ENCODE data around the gene TUBB6. TPM values are rescaled to one million over a fixed set of nuclear protein-coding genes. Genes with fewer than 3 reads are reported as not detected.

The TUBB6 gene
- polyA plus RNA-seq, 1 donor from 2014 or later, result 3.8 TPM

DNA sequence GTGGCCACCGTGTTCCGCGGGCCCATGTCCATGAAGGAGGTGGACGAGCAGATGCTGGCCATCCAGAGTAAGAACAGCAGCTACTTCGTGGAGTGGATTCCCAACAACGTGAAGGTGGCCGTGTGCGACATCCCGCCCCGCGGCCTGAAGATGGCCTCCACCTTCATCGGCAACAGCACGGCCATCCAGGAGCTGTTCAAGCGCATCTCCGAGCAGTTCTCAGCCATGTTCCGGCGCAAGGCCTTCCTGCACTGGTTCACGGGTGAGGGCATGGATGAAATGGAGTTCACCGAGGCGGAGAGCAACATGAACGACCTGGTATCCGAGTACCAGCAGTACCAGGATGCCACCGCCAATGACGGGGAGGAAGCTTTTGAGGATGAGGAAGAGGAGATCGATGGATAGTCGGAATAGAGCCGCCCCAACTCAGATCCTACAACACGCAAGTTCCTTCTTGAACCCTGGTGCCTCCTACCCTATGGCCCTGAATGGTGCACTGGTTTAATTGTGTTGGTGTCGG lies 17.7 kb downstream of the TUBB6 start:
- no peaks in the 10 kb centered on the region for H4K20me1 ChIP-seq (ENCODE audit: insufficient read depth)
- no peaks in the 10 kb centered on the region for H3K79me2 ChIP-seq (replicated peaks; ENCODE audit: insufficient read depth, low read length)

DNA sequence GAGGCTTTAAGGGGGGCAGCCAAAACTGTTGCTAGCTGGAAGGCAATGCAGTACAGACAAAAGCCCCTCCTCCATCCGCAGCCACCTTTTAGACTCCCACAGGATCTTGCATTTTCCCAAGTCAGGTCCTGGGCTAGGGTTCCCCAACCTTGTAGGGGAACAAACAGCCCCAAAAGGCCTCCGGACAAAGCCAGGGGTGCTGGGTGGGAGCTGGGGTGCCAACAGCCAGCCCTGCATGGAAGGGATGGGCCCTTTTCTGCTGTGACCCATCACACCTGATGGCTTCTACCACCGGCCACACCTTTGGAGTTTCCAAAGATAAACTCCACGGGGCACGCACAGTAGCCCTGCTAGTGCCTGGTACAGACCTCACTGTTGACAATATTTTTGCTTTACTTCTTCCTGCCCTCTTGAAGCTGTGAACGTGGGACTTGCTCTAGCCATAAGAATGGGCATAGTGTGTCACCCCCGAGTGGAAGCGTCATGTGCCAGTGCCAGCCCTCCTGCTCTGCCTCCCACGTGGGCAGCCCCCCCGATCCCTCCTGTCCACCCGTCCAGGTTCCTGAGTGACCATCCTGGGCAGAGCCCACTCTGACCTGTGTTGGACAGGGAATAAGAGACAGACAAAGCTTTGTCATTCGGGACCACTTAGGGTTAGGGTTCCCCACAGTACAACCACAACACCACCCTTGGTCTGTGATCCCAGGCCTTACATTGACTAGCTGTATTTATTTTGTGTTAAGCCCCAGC lies 18.8 kb downstream of the TUBB6 start:
- H3K9me3 ChIP-seq (ENCODE audit: low read length), result no peaks in the 10 kb centered on the region
- H3K4me3 ChIP-seq (ENCODE audit: low read length), result no peak overlapping the region
- H3K9me2 ChIP-seq (ENCODE audit: insufficient read depth, low read length), result no peaks in the 10 kb centered on the region
- H3K9ac ChIP-seq (ENCODE audit: low read length), result no peak overlapping the region
- H3F3A ChIP-seq (ENCODE audit: insufficient read depth, low read length, poor library complexity, severe bottlenecking), result no peaks in the 10 kb centered on the region
- no peak overlapping the region for H2AFZ ChIP-seq (ENCODE audit: low read depth, low read length)
- H3K27me3 ChIP-seq (ENCODE audit: insufficient read depth, low read depth, low read length), result no peaks in the 10 kb centered on the region
- no peaks in the 10 kb centered on the region for H3K36me3 ChIP-seq (ENCODE audit: insufficient read depth, low read length)
- no peak overlapping the region for H3K4me2 ChIP-seq (ENCODE audit: low read length)
- no peak overlapping the region for H3K27ac ChIP-seq (ENCODE audit: low read length)
- no peaks in the 10 kb centered on the region for H4K20me1 ChIP-seq (ENCODE audit: insufficient read depth)
- TF ChIP-seq POLR2AphosphoS5 (IDR thresholded peaks at IDR 0.05) (no peak), EZH2 (IDR thresholded peaks at IDR 0.05; ENCODE audit: borderline replicate concordance, insufficient read depth, low read length, poor library complexity, severe bottlenecking) (no peak), MXI1 (conservative IDR thresholded peaks at IDR 0.05; ENCODE audit: poor library complexity, severe bottlenecking) (no peak)
- H3K79me2 ChIP-seq (replicated peaks; ENCODE audit: insufficient read depth, low read length), result no peaks in the 10 kb centered on the region

More for the DNA sequence above, 17.7 kb downstream of the TUBB6 start:
- Histone ChIP-seq H3K9me2 (ENCODE audit: insufficient read depth, low read length) (no peaks in the 10 kb centered on the region), H3K9me3 (ENCODE audit: low read length) (no peaks in the 10 kb centered on the region), H3K4me2 (ENCODE audit: low read length) (no peak overlapping the region), H3K27me3 (ENCODE audit: insufficient read depth, low read depth, low read length) (no peaks in the 10 kb centered on the region), H3K27ac (ENCODE audit: low read length) (no peak overlapping the region), H2AFZ (ENCODE audit: low read depth, low read length) (no peak overlapping the region), H3K4me3 (ENCODE audit: low read length) (no peak overlapping the region), H3F3A (ENCODE audit: insufficient read depth, low read length, poor library complexity, severe bottlenecking) (no peaks in the 10 kb centered on the region), H3K9ac (ENCODE audit: low read length) (no peak overlapping the region), H3K36me3 (ENCODE audit: insufficient read depth, low read length) (no peaks in the 10 kb centered on the region)
- no peak for TF ChIP-seq EP300 (conservative IDR thresholded peaks at IDR 0.05; ENCODE audit: poor library complexity, severe bottlenecking)
- no peak for TF ChIP-seq MXI1 (conservative IDR thresholded peaks at IDR 0.05; ENCODE audit: poor library complexity, severe bottlenecking)
- no peak for TF ChIP-seq EZH2 (IDR thresholded peaks at IDR 0.05; ENCODE audit: borderline replicate concordance, insufficient read depth, low read length, poor library complexity, severe bottlenecking)
- no peak for TF ChIP-seq TAF1 (IDR thresholded peaks at IDR 0.05; ENCODE audit: low read depth)
- no peak for TF ChIP-seq SMC3 (conservative IDR thresholded peaks at IDR 0.05; ENCODE audit: poor library complexity)
- no peak for TF ChIP-seq RAD21 (conservative IDR thresholded peaks at IDR 0.05)

DNA sequence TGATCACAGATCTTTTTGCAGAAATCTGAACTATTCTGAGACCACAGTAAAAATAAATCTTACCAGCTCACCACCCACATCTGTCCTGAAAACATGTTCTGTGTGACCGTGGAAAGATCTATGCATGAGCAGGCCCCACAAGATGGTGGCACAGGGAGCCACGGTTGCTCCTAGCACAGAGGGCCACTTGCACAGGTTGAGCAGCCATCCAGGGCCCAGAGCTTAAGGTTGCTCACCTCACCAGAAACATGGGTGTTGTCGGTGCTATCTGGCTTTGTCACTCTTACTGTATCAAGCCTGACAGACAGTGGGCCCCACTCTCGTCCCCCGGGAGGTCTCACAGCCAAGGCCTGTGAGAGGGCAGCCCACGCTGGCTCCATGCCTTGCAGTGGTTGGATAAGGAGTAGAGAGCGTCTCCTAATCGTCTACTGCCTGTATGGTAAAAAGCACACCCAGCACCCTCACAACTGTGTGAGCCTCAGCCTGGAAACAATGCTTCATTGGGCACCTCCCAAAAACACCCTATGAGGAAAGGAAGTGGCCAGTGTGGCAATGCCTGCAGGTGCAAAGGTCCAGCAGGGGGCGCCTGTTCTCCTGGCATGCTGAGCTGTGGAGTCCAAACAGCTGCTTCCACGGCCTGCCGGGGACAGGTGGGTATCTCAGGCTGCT lies 19.6 kb downstream of the TUBB6 start:
- Histone ChIP-seq H3K27ac (ENCODE audit: low read length) (no peak overlapping the region), H3K9me2 (ENCODE audit: insufficient read depth, low read length) (no peaks in the 10 kb centered on the region), H3K27me3 (ENCODE audit: insufficient read depth, low read depth, low read length) (no peaks in the 10 kb centered on the region), H3K4me3 (ENCODE audit: low read length) (no peak overlapping the region), H3K9ac (ENCODE audit: low read length) (no peak overlapping the region), H3K36me3 (ENCODE audit: insufficient read depth, low read length) (no peaks in the 10 kb centered on the region), H3K4me2 (ENCODE audit: low read length) (no peak overlapping the region), H3K79me2 (replicated peaks; ENCODE audit: insufficient read depth, low read length) (no peaks in the 10 kb centered on the region), H3F3A (ENCODE audit: insufficient read depth, low read length, poor library complexity, severe bottlenecking) (no peaks in the 10 kb centered on the region), H4K20me1 (ENCODE audit: insufficient read depth) (no peaks in the 10 kb centered on the region), H2AFZ (ENCODE audit: low read depth, low read length) (no peak overlapping the region), H3K9me3 (ENCODE audit: low read length) (no peaks in the 10 kb centered on the region)
- TF ChIP-seq TAF1 (IDR thresholded peaks at IDR 0.05; ENCODE audit: low read depth), result no peak

Data from neural cell (in vitro differentiated cells).